HG03095 (cell line): Measurements from ENCODE around the gene FHIT.
"Not testable (repeated sequence)": the region's sequence is repeated elsewhere in the genome, so short reads cannot be mapped to it uniquely, and the experiment has no call there.

Experiments used
- ATAC-seq: cut with Tn5 transposase; IDR thresholded peaks from one replicate; pipeline ENCODE4 v1.9.1; 2021; ENCODE audit warnings: moderate library complexity; ENCODE audit not compliant: unreplicated experiment

FHIT gene

DNA sequence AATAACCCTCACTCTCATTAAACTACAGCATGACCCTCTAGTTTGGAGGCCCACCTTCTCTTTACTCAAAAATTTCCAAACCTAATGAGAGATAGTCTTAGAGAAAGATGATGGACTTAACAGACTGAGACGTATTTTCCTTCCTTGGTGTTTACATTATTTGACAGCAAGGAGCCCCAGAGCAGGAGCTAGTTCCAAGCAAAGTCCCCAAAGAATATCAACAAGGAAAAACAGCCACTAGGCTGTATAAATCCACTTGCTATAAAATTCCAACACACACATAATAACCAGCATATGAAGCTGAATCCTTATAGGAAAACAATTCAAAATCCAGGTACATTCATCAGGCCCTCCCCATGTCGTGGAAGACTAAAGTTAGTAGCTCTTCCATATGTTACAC is 660.0 kb downstream of the FHIT start:
- ATAC-seq: no peak

DNA sequence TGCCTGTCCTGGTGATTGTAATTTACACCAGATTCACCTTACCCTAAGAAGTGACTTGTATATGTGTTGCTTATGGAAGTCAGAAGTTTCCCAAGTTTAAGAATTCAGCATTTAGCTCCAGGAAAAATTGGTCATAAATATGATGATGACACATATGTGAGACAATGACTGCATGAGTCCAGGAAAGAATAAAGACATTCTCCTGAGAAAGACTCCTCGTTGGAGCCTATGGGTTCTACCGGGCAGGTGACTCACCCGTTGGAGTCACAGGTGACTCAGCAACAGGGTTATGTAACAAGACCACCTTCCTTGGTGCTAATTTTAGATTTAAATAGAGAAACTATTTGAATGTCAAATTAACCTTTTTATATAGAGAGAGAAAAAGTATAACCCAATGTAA is 662.4 kb downstream of the FHIT start:
- no peak for ATAC-seq

DNA sequence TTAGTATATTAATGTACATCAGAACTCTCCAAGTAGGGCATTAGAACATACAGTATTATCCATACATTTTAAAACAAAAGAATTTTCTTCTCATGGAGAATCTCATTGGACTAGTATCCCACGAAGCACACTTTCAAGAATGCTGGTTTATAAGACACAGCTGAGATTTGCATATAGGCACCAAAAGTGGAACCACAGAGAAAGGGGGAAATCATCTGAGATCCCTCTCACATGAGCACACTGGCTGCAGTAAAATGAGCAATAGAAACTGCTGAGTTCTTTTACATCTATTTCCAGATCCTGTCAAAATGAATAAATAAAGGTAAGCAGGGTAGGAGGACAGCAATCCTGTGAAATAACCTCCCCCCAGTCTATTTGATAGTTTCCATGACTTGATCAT is 665.3 kb downstream of the FHIT start:
- no peak for ATAC-seq

GRCh38 chr3:60584250-60584649 is 667.0 kb downstream of the FHIT start:
- ATAC-seq: no peak

DNA sequence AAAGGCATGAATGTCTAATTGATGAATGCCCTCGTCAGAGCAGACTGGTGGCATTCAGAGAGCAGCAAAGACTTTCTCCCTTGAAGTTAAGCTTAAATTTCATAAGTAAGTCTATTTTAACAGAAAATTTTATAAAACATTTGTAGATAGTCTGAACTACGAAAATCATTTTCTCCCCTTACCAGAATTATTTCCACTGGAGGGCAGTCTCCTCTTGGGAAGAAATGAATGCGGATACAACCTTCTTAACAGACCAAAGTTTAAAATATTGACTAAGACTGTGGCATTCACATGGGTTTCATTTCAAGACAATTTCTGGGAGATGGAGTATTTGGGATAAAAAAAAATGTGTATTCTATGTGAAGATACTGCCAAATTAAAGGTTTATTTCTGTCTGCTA is 669.0 kb downstream of the FHIT start:
- ATAC-seq: no peak

DNA sequence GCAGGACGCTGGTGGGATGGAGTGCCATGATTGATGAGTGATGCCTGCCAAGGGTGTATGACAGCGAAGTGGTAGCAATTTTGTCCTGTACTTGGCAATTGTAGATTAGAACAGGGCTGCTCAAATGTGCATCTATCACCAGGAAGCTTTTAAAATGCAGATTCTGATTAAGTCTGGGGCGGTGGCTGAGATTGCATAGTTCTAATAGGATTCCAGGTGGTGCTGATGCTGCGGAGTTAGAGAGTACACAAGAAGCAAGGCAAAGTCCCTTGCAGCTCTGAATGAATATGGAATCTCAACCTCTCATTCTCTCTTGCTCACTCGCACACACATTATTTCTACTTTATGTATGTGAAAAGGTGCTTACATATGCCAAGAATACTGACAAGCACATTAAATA is 670.4 kb downstream of the FHIT start:
- ATAC-seq: no peak

DNA sequence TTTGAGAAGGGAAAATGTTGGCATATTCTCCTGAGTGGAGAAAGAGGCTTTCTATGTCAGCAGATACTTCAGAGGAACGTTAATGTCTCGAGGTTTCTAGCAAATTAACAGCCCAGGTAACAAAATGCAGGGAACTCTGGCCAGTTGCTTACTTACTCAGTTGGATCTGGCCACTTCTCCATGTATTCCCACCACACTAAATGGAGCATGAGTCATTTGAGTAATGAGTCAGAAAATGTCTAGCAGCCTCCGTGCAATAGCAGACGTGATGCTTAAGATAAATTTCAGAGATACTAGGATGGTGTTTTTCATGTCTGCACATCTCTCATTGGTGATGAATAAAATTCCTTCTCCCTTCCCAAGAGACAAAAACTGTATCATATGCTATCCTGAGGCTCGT is 671.5 kb downstream of the FHIT start:
- ATAC-seq: no peak

GRCh38 chr3:60578936-60579335 is 672.3 kb downstream of the FHIT start:
- ATAC-seq: no peak

DNA sequence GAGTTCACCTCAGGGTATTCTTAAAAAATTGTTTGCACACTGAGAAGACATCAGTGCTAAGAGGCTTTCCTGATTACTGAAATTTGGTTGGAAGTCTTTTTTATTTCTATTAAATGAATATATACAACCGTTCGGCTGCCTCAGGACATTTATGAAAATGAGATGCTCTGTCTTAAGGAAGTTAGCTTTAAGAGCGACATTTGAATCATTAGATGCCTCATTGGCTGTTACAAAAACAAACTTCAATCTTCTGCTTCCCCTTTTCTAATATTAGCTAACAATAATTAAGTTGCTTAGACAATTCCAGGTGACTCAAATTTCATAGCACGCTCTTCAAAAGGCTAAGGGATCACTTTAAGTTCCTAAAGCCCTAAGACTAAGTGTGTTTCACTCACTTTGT is 673.7 kb downstream of the FHIT start:
- no peak for ATAC-seq

DNA sequence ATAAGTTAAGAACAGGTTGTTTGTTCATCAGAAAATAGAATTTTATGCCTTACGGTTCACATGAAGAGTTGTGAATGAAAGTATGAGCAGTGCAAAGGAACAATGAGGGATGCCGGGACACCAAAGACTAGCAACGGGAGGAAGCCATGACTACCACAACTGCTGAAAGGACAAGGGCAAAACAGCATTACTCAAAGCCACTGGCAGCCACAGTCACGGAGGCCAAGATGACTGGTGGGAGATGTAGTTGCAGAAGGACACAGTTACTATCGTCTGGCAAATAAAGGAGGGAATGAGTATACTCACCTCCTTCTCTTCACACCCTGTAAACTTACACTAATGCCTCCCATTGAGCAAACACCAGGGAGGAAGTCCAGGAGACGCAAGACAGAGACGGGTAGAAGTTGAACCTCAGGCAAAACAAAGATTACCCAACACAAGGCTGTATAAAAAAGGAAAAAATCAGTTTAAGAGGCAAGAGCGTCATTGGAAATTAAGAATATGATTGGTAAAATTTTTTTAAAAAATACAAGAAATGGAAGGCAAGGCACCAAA is 675.5 kb downstream of the FHIT start:
- ATAC-seq: no peak

DNA sequence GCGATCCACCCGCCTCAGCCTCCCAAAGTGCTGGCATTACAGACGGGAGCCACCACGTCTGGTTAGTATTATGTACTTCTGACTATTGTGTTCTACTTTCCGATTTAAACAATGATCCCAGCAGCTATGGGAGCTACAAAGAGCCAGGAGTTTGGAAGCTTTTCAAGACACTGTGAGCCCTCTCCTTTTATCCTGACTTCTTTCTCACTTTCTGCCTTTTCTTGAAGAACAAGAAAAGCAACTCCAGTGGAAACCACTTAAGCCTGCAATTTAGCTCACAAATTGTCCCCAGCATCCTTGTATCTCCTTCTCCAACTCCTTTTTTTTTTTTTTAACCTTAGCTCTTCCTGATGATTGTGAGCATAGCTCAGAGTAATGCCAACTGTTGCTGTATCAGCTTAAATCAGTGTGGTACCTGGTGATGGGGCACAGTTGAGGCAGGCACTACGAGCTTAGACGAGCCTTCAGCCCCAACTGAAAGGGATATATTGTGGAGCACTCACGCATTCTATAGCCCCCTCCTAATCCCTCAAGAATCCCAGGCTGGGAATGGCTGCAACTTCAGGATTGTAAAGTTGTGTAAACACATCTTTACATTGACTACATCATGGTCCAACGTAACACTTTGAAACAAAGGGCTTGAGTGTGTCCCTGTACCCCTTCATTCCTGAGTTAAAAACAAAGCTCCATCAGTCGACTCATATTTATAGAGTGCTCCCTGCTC is 677.0 kb downstream of the FHIT start:
- no peak for ATAC-seq

DNA sequence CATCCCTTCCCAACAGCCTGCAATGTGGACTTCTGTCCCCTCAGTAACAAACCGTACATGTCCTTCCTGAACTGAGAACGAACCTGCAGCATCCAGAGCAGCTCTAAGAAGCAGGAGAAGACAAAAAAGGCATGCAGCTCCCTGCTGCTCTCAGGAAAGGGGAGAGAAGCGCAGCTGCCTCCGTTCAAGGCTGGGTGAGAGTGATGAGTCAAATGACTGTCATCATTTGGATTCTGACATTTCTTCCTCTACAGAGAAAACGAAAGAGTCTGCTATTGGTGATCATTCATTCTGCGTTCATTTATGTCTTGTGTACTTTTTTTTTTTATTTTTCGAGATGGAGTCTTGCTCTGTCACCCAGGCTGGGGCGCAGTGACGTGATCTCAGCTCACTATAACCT is 677.8 kb downstream of the FHIT start:
- ATAC-seq: no peak

DNA sequence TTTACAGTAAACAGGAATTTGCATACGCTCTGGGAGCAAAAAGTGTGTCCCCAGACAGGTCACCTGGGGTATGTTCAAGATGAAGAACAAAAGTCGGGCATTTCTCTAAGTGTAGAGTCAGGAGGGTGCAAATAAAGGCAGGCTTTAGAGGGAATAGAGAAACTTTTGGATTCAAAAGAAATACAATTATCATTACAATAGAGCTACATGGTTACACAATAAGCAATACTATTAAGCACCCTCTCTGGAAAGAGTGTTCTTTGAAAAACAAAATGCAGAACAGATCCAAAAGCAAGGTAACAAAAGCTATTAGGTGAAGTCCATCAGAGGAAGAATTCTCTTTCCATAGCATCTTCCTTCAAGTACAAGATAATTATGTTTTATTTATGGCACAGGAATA is 679.7 kb downstream of the FHIT start:
- no peak for ATAC-seq

DNA sequence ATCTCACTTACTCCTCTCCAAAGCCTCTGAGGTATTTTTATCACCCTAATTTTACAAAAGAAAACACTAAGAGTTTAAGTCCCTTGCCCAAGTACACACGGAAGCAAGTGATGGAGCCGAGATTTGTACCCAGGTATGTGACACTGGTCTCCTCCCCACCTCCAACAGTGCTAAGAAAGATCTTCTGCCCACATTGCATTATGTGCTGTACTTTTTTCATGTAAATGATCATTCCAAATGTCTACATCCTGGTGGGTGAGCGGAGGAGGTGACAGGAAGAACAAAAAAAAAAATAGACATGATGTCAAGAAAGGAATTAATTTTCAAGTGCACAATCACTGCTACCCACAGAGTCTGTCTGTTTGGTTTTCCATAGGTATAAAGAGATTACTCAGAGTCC is 694.1 kb downstream of the FHIT start:
- no peak for ATAC-seq

GRCh38 chr3:60555686-60556354 is 695.4 kb downstream of the FHIT start:
- ATAC-seq: peak; percentile 90

GRCh38 chr3:60553144-60553543 is 698.1 kb downstream of the FHIT start:
- ATAC-seq: no peak

- ATAC-seq: no peak
Observed at GRCh38 chr3:60552581-60552980, 698.7 kb downstream of the FHIT start.

GRCh38 chr3:60551455-60552209 is 699.6 kb downstream of the FHIT start:
- ATAC-seq: no peak

DNA sequence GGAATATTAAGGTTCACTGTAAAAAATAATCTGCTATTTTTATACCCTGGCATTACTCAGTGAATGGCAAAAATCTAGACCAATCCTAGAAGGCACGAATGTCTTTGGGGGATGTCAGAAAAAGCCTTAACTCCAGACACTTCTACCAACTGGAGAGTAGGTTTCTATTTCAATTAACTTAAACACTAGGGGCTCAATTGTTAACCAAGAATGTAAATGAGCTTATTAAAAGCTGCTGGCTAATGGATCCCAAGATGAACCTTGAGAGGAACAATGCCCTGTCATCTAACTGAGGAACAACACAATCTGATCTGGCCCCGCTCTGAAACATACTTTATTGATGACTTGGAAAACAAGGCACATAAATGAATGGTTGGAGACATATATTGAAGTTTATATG is 701.4 kb downstream of the FHIT start:
- ATAC-seq: no peak

DNA sequence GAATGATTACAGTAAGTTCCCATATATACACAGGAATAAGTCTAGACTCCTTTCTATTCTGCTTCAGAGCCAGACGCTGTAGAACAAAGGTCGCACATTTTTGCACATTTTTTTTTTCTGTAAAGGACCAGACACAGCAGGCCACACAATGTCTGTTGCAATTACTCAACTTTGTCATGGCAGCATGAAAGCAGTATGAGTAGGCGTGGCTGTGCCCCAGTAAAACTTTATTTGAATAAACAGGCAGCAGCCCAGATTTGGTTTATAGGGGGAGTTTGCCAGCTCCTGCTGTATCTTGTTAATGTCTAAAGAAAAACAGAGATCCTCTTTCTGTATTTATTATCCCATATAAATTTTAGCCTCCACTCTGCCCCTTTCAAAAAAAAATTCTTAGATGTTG is 708.3 kb downstream of the FHIT start:
- no peak for ATAC-seq

DNA sequence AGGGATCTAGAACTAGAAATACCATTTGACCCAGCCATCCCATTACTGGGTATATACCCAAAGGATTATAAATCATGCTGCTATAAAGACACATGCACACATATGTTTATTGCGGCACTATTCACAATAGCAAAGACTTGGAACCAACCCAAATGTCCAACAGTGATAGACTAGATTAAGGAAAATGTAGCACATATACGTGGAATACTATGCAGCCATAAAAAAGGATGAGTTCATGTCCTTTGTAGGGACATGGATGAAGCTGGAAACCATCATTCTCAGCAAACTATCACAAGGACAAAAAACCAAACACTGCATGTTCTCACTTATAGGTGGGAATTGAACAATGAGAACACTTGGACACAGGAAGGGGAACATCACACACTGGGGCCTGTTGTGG is 711.9 kb downstream of the FHIT start:
- ATAC-seq: not testable (repeated sequence)

DNA sequence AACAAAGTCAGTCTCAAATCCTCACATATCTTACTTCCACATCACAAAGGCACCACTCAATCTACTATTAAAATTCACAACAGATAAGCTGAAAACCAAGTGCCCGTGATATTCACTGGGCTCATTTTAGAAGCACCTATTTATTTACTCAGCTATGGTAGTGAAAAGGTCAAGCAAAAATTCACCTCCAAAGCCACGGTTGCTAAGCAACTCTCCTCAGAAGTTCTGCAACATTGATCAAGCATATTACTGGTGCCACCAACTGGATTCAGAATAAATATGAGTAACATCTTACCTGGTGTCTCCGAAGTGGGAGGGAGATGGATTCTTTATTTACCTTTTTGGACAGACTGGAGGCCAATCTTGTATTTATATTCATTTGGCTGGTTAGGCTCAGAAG is 714.8 kb downstream of the FHIT start:
- no peak for ATAC-seq
